Suprapubic skin (tissue), 3 donors: ENCODE data around the gene SHC2.

Source experiments
- EP300 ChIP-seq: sonication (generic); formaldehyde crosslinking; IDR thresholded peaks from one replicate; pipeline ENCODE4 v1.6.1; 2017; ENCODE audit warnings: antibody characterized with exemption
- POLR2A ChIP-seq, 2 donors: fragments of 450-650 bp; IDR thresholded peaks; one replicate each; pipeline ENCODE4 v1.6.1; 2017; ENCODE audit warnings: antibody characterized with exemption in 2 of 2, mild to moderate bottlenecking in 2 of 2, moderate library complexity in 2 of 2
- TF ChIP-seq, protein P1 (sequence below), 2 donors: fragments of 200-600 bp in 1 of 2; fragments of 450-650 bp in 1 of 2; sonication (generic) in 1 of 2; IDR thresholded peaks; one replicate each; pipeline ENCODE4 v1.5.1; 2016 to 2019; ENCODE audit warnings: antibody characterized with exemption in 2 of 2, mild to moderate bottlenecking in 1 of 2, moderate library complexity in 1 of 2

GRCh38 chr19:369876-370275, 91.0 kb downstream of the SHC2 start:
- TF ChIP-seq, protein P1, sequence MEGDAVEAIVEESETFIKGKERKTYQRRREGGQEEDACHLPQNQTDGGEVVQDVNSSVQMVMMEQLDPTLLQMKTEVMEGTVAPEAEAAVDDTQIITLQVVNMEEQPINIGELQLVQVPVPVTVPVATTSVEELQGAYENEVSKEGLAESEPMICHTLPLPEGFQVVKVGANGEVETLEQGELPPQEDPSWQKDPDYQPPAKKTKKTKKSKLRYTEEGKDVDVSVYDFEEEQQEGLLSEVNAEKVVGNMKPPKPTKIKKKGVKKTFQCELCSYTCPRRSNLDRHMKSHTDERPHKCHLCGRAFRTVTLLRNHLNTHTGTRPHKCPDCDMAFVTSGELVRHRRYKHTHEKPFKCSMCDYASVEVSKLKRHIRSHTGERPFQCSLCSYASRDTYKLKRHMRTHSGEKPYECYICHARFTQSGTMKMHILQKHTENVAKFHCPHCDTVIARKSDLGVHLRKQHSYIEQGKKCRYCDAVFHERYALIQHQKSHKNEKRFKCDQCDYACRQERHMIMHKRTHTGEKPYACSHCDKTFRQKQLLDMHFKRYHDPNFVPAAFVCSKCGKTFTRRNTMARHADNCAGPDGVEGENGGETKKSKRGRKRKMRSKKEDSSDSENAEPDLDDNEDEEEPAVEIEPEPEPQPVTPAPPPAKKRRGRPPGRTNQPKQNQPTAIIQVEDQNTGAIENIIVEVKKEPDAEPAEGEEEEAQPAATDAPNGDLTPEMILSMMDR (IDR thresholded peaks at IDR 0.05) = no peak
- no peak for TF ChIP-seq POLR2A (IDR thresholded peaks at IDR 0.05)
- TF ChIP-seq EP300 = no peak
